Measurements from ENCODE around the gene TUB.

Gene TUB

GRCh38 chr11:8047382-8047781 lies 33.6 kb upstream of the TUB start:
- DNase-seq: no peak

- no peak for DNase-seq
Measured at GRCh38 chr11:8049084-8049483, 31.9 kb upstream of the TUB start.

GRCh38 chr11:8055091-8055835 lies 25.7 kb upstream of the TUB start:
- no peak for DNase-seq

- DNase-seq: no peak
Measured at GRCh38 chr11:8055836-8056526, 25.0 kb upstream of the TUB start.

GRCh38 chr11:8056810-8057463 lies 24.1 kb upstream of the TUB start:
- no peak for DNase-seq

- DNase-seq: no peak
Measured at GRCh38 chr11:8058216-8058615, 22.8 kb upstream of the TUB start.

GRCh38 chr11:8059030-8059429 lies 22.0 kb upstream of the TUB start:
- no peak for DNase-seq

- no peak for DNase-seq
Measured at GRCh38 chr11:8059571-8060011, 21.4 kb upstream of the TUB start.

- DNase-seq: no peak
Measured at GRCh38 chr11:8060146-8060719, 20.8 kb upstream of the TUB start.

- no peak for DNase-seq
Measured at GRCh38 chr11:8060801-8061554, 20.0 kb upstream of the TUB start.

GRCh38 chr11:8061555-8062428 lies 19.2 kb upstream of the TUB start:
- no peak for DNase-seq

GRCh38 chr11:8062781-8063257 lies 18.2 kb upstream of the TUB start:
- no peak for DNase-seq

GRCh38 chr11:8063324-8063723 lies 17.7 kb upstream of the TUB start:
- no peak for DNase-seq

GRCh38 chr11:8065031-8065430 lies 16.0 kb upstream of the TUB start:
- DNase-seq: no peak

- DNase-seq: no peak
Measured at GRCh38 chr11:8066036-8066910, 14.7 kb upstream of the TUB start.

GRCh38 chr11:8066911-8067455 lies 14.0 kb upstream of the TUB start:
- DNase-seq: no peak

GRCh38 chr11:8067567-8067928 lies 13.5 kb upstream of the TUB start:
- DNase-seq: no peak

GRCh38 chr11:8067929-8068575 lies 13.0 kb upstream of the TUB start:
- DNase-seq: no peak

- DNase-seq: no peak
Measured at GRCh38 chr11:8068605-8069221, 12.3 kb upstream of the TUB start.

Data from GF-D8 (cell line).